ENCODE measurements around the gene CDKN1C.

GRCh38 chr11:2867722-2868505 lies 17.7 kb downstream of the CDKN1C start:
- no peak for TF ChIP-seq CTCF (conservative IDR thresholded peaks at IDR 0.05 in 1 of 2, IDR thresholded peaks at IDR 0.05 in 1 of 2; ENCODE audit: low read depth in 1 of 2, low read length in 2 of 2)
- TF ChIP-seq EZH2 (IDR thresholded peaks at IDR 0.05; ENCODE audit: low read length, missing control alignments) = no peak

Measured in fibroblast of lung (primary cell).